HG03139 (cell line): Measurements from ENCODE around the gene IFITM1.
A peak's percentile ranks its signal among the peaks of the same experiment; 100 is the strongest.
"Not testable (repeated sequence)": the region's sequence is repeated elsewhere in the genome, so short reads cannot be mapped to it uniquely, and the experiment has no call there.

Experiments used
- ATAC-seq: cut with Tn5 transposase; IDR thresholded peaks from one replicate; pipeline ENCODE4 v1.9.1; 2021; ENCODE audit not compliant: unreplicated experiment

The IFITM1 gene

GRCh38 chr11:282630-283360 is 31.0 kb upstream of the IFITM1 start:
- no peak for ATAC-seq

GRCh38 chr11:283405-284104 is 30.3 kb upstream of the IFITM1 start:
- no peak for ATAC-seq

GRCh38 chr11:284105-285020 is 29.5 kb upstream of the IFITM1 start:
- ATAC-seq, result no peak

GRCh38 chr11:285021-285893 is 28.6 kb upstream of the IFITM1 start:
- ATAC-seq, result no peak

- no peak for ATAC-seq
These were observed 28.0 kb upstream of the IFITM1 start for GRCh38 chr11:285894-286220.

- ATAC-seq, result not testable (repeated sequence)
These were observed 26.6 kb upstream of the IFITM1 start for GRCh38 chr11:286977-287820.

GRCh38 chr11:287821-288477 is 25.9 kb upstream of the IFITM1 start:
- ATAC-seq, result no peak

GRCh38 chr11:288478-289397 is 25.1 kb upstream of the IFITM1 start, which contains the start of gene PGGHG:
PGGHG (plus strand) TSS chr11:289126; CDS start chr11:289817, 691 bp downstream.
- ATAC-seq, result peak; percentile 54

- ATAC-seq, result no peak
These were observed 24.5 kb upstream of the IFITM1 start for GRCh38 chr11:289398-289711.

- no peak for ATAC-seq
These were observed 23.9 kb upstream of the IFITM1 start for GRCh38 chr11:289712-290620.

DNA sequence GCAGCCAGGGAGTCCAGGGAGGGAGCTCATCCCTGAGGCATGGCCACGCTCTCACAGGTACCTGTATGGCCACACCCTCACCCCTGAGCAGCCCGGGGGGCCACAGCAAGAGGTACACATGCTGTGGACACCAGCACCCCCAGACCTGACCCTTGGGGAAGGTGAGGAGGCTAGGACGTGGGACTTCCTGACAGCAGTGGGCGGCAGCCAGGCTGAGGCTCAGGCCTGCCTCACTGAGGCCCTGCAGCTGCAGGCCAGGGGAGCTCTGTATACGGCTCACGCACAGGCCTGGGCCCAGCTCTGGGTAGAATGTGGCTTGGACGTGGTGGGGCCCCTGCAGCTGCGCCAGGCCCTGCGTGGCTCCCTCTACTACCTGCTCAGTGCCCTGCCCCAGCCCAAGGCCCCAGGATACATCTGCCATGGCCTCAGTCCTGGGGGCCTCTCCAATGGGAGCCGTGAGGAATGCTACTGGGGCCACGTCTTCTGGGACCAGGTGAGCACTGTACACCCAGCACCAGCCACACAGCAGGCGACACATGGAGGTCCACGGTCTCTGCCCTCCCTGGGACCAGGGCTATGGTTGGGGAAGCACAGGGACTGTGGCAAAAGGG is 23.1 kb upstream of the IFITM1 start:
- ATAC-seq, result no peak

GRCh38 chr11:291281-292210 is 22.3 kb upstream of the IFITM1 start:
- no peak for ATAC-seq

DNA sequence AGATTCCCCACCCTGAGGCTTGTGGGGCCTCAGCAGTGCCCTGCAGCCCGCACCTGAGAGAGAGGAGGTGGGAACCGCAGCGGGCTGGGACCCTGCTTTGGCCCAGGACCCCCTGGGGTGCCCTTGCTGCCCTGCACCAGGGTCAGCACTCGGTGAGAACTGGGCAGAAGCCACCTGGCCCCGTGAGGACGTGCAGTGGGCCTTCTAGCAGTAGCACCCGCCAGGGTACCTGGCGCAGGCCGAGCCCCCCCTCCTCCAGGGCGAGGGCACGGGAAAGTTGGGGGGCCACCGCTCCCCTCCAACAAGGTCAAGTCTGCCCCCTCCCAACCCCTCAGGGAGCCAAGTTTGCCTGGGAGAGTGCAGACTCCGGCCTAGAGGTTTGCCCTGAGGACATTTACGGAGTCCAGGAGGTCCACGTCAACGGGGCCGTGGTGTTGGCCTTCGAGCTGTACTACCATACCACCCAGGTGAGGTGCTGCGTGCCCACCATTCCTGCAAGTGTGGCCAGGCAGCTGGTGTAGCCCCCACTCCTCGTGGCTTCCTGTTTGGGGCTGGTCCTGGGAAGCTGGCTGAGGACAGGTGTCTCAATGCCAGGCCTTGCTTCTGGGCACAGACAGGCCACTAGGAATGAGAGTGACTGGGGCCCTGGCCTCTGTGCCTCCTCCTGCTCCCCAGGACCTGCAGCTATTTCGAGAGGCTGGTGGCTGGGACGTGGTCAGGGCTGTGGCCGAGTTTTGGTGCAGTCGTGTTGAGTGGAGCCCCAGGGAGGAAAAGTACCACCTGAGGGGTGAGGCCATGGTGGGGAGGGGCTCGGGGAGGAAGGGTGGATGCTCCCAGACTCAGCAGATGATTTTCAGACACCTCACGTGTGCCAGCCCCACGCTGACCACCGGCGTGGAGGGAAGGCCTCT is 21.4 kb upstream of the IFITM1 start:
- no peak for ATAC-seq

DNA sequence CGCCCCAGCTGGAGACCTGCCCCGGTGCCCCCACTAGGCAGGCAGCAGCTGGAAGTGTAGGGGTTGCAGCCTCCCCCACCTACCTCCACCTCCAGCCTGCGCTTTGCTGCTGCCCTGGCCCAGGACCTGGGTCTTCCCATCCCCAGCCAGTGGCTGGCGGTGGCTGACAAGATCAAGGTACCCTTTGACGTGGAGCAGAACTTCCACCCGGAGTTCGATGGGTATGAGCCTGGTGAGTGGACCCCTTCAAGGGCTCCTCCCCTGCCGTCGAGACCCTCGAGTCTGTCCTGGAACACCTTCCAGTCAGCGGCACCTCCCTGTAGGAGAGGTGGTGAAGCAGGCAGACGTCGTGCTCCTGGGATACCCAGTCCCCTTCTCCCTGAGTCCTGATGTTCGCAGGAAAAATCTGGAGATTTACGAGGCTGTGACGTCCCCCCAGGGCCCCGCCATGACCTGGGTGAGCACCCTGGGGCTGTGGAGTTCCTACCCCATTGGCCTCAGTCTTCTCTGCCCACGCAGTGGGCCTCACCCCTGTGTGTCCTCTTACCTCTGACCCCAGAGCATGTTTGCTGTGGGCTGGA is 20.5 kb upstream of the IFITM1 start:
- no peak for ATAC-seq
